Endometrial microvascular endothelial cells (primary cell): ENCODE data around the gene C1orf141. TPM values are rescaled to one million over a fixed set of nuclear protein-coding genes. Genes with fewer than 3 reads are reported as not detected.
"Not testable (repeated sequence)": the region's sequence is repeated elsewhere in the genome, so short reads cannot be mapped to it uniquely, and the experiment has no call there.

Experiments used
- in situ Hi-C: cut with HindIII; loops from 2 replicates; pipeline ENCODE4 v1.10.0; 2017; ENCODE audit warnings: low sequenced_read_pairs, low pct_unique_long_range_greater_than_20kb; ENCODE audit errors: inconsistent ontology term
- total RNA-seq: library from RNA; depleted of rRNA; stranded (reverse); fragments of >200 nt; gene quantifications from one replicate; pipeline ENCODE4 v1.2.3, GENCODE V29; 2015; ENCODE audit errors: inconsistent ontology term

The C1orf141 gene
- total RNA-seq, 1 donor from 2014 or later: not detected

GRCh38 chr1:67146101-67146500 is 11.3 kb upstream of the C1orf141 start:
- in situ Hi-C loops: no loop called here

GRCh38 chr1:67144696-67145095 is 9.9 kb upstream of the C1orf141 start:
- in situ Hi-C loops: no loop called here

GRCh38 chr1:67143966-67144365 is 9.2 kb upstream of the C1orf141 start:
- in situ Hi-C loops: no loop called here

- in situ Hi-C loops: no loop called here
These were observed 8.2 kb upstream of the C1orf141 start for GRCh38 chr1:67142931-67143330.

GRCh38 chr1:67141832-67142231 is 7.1 kb upstream of the C1orf141 start:
- in situ Hi-C loops: not testable (repeated sequence)

- in situ Hi-C loops: no loop called here
These were observed 5.7 kb upstream of the C1orf141 start for GRCh38 chr1:67140460-67140859.

- in situ Hi-C loops: no loop called here
These were observed 4.2 kb upstream of the C1orf141 start for GRCh38 chr1:67138813-67139499.

GRCh38 chr1:67137307-67137753 is 2.6 kb upstream of the C1orf141 start:
- in situ Hi-C loops: no loop called here

GRCh38 chr1:67135354-67135753 is 584 bp upstream of the C1orf141 start:
- in situ Hi-C loops: no loop called here

- in situ Hi-C loops: no loop called here
These were observed 1.6 kb downstream of the C1orf141 start for GRCh38 chr1:67133177-67133576.

- in situ Hi-C loops: no loop called here
These were observed 4.1 kb downstream of the C1orf141 start for GRCh38 chr1:67130673-67131072.

GRCh38 chr1:67126974-67127373 is 7.8 kb downstream of the C1orf141 start:
- in situ Hi-C loops: no loop called here

GRCh38 chr1:67126111-67126746 is 8.5 kb downstream of the C1orf141 start:
- in situ Hi-C loops: no loop called here

- in situ Hi-C loops: no loop called here
These were observed 10.3 kb downstream of the C1orf141 start for GRCh38 chr1:67124455-67124854.

GRCh38 chr1:67120855-67121619 is 13.7 kb downstream of the C1orf141 start:
- in situ Hi-C loops: no loop called here

- in situ Hi-C loops: no loop called here
These were observed 16.1 kb downstream of the C1orf141 start for GRCh38 chr1:67118646-67119045.

- in situ Hi-C loops: no loop called here
These were observed 16.6 kb downstream of the C1orf141 start for GRCh38 chr1:67118191-67118590.

GRCh38 chr1:67114162-67114561 is 20.6 kb downstream of the C1orf141 start:
- in situ Hi-C loops: no loop called here

GRCh38 chr1:67110352-67110751 is 24.4 kb downstream of the C1orf141 start:
- in situ Hi-C loops: no loop called here

GRCh38 chr1:67105508-67105907 is 29.3 kb downstream of the C1orf141 start:
- in situ Hi-C loops: no loop called here
